GM20431 (cell line): Measurements from ENCODE around the gene CREG2.

Experiments
- in situ Hi-C: fragments of 300-500 bp; cut with MseI, MboI; formaldehyde crosslinking; loops from one replicate; pipeline ENCODE4 v1.15.0; 2020; ENCODE audit warnings: low sequenced_read_pairs; ENCODE audit not compliant: unreplicated experiment

The CREG2 gene, protein sequence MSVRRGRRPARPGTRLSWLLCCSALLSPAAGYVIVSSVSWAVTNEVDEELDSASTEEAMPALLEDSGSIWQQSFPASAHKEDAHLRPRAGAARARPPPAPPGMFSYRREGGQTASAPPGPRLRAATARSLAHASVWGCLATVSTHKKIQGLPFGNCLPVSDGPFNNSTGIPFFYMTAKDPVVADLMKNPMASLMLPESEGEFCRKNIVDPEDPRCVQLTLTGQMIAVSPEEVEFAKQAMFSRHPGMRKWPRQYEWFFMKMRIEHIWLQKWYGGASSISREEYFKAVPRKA

DNA sequence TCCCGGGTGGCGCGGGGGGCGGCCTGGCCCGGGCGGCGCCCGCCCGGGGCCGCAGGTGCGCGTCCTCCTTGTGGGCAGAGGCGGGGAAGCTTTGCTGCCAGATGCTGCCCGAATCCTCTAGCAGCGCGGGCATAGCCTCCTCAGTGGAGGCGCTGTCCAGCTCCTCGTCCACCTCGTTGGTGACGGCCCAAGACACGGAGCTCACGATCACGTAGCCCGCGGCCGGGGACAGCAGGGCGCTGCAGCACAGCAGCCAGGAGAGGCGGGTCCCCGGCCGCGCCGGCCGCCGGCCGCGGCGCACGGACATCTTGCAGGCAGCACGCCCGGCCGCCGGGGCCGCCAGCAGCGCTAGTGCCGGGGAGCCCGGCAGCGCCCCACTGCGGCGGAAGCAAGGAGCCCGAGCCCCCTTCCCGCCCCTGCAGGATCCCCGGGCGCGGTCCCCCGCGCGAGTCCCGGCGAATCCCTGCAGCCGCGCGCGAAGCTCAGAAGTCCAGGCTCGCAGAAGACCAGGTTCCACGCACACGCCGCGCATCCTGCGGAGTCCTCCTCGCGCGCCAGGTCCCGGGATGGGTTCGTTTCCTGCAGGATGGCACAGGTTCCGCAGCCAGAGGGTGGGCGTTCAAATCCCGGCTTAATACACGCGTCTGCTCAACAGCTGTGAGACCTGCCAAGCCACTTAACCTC lies at the start of gene CREG2:
Gene CREG2, minus strand, starts transcription at position 353 of the 684 bp plus-strand sequence. Its CDS starts 46 bp downstream, at position 307.
- in situ Hi-C loops = no loop called here

DNA sequence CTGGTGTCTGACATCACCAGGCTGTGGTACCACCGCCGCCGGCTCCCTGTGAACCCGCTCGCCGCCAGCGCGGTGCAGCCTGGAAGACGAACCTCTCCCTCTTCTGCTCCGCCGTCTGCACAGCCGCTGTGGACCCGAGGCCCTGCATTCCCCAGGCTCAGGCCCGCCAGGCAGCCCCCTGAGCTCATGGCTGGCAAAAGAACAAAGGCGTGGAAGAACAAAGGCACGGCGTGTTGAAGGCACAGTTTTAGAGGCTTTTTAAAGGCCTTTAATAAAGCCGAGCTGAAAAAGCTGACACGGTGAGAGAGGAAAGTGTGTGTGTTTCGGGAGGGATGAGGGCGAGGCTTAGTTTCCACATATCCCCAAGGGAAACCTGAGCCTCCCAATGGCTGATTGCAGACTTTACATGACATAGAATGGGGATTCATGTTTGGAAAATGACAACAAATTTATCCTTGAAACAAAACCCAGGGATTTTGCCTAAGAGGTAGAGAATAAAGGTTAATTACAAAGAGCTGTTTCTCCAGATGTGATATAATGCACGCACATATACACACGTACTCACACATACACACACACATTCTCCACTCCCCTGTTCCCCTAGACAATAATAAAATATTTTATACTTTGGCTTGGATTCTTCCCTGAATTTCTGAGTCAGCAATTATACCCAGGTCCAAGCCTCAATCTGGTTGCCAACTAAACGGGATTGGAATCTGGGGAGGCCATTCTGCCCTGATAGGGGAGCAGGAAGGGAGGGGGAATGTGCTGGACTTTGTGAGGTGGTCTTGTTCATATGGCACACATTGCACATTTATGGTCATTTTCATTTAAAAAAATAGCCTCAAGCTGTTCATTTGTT lies 47.9 kb upstream of the CREG2 start:
- in situ Hi-C loops = no loop called here

DNA sequence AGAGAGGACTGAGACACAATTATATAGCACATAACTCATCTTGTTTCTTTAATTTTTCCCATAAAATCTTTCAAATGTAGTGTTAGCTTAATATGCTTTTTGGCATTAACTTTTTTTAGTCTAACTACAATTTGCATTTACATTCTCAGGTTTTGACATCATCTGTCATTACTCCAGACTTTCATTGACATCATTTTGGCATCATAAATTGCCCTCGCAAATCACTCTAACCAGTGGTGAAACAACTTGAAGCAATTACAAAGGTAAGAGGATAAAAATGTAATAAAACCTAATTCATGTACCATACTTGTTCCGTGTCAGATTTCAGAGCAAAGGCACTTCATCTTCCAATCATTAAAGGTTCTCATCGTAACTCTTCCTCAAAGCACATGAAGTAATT lies 46.2 kb upstream of the CREG2 start:
- in situ Hi-C loops = no loop called here

DNA sequence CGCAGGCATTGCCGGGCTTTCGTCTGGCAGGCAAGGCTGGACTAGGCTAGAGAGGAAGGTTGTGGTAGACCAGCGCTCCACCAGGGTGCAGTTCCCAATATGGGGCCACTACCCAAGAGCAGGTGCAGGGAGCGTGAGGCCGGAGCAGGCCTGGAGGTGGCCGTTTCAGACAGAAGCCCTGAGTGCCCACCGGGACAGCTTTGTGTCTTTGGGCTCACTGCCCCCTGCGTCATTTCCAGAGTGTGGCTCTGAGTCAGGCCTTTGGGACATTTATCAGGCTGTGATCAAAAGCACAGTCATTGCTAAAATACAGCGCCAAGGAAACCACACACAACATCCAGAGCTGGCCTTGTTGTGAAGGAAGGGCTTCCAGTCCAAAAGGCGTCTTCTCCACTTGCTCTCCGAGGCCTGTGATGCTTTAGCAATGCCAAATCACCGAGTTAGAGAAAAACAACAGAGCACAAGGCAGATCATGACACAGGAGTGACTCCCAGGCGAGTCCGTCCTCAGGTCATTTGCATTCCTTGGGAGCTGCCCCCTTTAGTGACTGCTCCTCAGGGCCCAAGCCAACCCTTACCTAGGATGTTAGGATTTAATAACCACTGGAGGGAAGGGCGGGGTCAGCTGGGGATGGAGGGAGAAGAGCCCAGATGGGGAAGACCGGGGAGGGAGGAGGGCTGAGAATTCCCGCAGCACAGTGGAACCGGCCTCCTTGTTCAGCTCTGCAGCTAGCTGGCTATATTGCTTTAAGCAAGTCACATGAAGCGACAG lies 45.3 kb upstream of the CREG2 start:
- in situ Hi-C loops = no loop called here

DNA sequence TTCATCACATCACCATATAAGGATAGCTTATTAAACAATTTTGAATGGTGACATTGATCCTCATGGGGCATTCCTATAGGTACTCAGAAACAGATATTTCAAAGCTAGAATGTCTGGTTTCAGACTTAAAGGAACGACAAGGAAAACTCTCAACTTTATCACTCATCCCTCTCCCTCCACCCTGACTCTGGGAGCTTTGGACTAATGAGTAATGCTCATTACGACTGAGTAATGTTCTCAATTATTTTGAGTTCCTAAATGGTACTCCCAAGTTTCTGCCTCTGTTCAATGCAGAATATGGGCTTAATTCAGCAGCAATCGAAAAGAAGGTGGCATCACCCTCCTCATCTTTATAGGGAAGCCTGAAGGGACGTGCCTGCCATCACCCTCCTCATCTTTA lies 44.2 kb upstream of the CREG2 start:
- in situ Hi-C loops = no loop called here

DNA sequence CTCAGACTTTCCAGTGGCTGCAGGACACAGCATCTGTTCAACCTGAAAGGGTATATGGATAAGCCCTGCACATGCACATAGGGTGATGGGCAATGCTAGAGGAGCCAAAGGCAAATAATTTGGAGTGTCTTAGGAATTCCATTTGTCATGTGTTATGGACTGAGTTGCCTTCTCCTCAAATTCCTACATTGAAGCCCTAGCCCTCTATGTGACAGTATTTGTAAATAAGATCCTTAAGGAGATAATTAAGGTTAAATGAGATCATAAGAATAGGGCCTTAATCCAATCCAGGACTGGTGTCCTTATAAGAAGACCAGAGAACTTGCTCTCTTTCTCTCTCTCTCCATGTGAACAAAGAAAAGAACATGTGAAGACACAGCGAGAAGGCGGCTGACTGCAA lies 42.9 kb upstream of the CREG2 start:
- in situ Hi-C loops = no loop called here

DNA sequence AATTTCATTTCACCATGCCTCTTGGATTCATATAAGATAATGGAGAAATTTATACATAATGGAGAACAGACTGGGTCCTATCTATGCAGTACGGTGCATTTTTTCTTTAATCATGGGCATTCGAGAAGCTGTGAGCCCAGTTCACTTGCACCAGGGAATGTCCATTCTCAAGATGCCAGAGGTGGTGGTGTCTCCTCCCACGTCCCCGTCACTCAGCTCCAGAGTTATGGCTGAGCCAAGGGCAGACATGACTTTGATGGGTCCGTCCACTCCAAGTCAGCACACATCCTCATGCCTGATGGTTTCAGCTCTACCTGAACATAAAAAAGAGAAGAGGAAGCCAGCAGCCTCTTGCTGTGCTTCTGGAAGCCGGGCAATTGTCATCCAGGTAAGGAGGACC lies 42.1 kb upstream of the CREG2 start:
- in situ Hi-C loops = no loop called here

DNA sequence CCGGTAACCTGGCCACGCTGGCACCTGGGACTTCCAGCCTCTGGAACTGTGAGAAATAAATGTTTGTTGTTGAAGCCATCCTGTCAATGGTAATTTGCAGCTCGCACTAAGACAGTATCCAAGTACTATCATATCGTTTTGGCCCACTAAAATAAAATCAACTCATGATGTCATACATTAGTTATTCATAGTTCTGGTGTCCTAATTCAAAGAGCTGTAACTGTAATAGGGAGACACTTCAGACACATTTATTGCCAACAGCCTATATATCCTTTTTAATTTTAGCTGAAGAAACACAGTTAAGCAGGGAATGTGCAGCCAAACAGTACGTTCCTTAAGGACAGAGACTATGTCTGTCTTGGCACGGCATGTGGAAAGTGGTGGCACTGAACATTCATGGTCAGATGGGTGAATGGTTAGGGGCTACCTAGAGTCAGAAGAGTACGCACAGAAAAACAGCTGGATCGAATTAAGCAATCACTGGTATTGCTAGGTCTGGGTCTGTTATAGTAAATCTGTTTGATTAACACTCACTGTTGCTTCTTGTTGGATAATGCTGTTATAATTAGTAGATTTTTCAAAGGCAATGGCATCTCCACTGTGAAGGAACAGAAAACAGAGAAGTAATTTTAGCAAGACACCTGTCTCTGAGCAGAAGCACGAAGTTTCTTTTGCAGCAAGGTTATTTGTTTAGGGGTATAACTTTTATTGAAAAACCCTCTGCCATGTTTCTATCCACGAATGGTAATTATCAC lies 41.3 kb upstream of the CREG2 start:
- in situ Hi-C loops = no loop called here

DNA sequence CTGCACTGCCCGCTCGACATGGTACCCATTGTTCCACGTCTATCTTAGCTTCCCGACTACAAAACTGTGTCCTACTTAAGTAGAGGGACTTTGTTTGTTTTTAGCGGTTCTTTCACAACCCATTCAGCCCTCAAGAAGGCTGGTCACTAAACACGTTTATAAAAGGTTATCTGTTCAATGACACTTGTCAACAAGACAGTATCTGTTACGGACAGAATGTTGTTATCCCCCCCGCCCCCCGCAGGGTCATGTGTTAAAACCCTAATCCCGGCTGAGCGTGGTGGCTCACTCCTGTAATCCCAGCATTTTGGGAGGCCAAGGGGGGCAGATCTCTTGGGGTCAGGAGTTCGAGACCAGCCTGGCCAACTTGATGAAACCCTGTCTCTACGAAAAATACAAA lies 40.4 kb upstream of the CREG2 start:
- in situ Hi-C loops = no loop called here

DNA sequence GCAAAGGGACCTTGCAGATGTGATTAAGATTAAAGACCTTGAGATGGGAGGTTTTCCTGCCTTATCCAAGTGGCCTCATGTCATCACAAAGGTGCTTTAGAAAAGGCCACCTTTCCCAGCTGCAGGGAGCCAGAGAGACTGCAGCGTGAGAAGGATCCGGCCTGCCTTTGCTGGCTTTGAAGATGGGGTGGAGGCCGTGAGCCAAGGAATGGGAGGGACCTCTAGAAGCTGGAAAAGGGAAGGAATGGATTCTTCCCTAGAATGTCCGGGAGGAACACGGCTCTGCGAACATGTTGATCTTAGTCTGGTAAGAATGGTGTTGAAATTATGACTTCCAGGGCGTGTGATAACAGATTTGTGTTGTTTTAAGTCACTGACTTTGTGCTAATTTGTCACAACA lies 39.9 kb upstream of the CREG2 start:
- in situ Hi-C loops = no loop called here

DNA sequence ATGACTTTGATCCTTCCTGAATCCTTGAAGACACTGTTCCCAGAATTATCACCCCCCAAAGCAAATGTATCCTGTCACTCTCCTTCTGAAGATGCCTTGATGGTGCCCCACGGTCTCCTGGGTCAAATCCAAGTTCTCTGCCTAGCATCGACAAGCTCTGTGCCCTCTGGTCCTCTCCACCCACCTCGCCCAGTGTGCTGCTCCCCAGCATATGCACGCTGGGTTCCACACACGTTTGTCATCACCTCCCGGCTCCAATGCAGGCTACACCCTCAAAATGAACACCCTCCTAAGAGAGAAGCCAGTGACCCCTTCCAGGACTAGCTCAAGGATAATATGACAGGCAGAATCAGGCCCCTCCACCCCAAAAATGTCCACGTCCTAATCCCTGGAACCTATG lies 39.5 kb upstream of the CREG2 start:
- in situ Hi-C loops = no loop called here

DNA sequence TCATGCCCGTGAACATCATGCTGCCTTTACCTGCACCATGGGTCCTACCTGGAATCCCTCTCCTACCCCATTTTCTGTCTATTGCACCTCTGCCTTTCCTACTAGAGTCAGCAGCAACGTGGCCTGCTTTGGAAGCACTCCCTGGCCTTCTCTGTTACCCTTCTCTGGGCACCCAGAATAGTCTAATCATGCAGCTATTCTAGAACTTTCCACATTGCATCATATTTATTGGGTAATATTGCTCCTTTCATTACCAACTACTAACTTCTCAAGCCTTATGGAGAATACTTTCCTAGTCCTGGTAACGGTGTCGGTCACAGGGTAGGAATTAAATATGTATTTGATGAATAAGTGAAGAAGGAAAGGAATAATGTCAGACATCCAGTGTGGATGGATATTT lies 33.3 kb upstream of the CREG2 start:
- in situ Hi-C loops = loop anchor here (25.0 kb wide), 1 partner anchor 417 kb away; no protein-coding TSS in a partner anchor

DNA sequence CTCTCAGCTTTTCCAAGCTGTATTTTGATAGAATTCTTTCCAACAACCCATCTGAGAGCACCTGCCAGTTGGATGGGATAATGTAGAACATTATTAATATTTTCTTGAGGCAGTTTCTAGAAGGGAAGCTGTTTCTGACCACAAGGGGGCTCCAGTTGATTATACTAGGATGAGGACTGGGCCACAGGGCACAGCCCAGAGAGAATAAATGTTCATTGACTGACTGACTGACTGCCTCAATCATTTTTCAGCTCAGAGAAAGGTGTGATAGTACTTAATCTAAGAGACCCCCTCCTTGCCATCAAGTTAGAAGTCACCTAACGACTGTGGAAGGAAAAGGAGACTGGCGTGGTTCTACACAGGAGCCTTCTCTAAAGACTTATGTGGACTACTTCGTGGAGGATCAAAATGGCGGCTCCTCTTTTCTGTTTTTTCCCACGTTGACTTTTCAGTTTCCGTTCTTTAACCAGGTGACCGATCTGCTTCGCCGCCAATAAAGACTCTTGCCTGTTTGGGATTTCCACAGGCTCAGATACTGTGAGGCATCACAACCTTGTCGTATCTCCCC lies 31.9 kb upstream of the CREG2 start:
- in situ Hi-C loops = loop anchor here (25.0 kb wide), 1 partner anchor 418 kb away; no protein-coding TSS in a partner anchor

DNA sequence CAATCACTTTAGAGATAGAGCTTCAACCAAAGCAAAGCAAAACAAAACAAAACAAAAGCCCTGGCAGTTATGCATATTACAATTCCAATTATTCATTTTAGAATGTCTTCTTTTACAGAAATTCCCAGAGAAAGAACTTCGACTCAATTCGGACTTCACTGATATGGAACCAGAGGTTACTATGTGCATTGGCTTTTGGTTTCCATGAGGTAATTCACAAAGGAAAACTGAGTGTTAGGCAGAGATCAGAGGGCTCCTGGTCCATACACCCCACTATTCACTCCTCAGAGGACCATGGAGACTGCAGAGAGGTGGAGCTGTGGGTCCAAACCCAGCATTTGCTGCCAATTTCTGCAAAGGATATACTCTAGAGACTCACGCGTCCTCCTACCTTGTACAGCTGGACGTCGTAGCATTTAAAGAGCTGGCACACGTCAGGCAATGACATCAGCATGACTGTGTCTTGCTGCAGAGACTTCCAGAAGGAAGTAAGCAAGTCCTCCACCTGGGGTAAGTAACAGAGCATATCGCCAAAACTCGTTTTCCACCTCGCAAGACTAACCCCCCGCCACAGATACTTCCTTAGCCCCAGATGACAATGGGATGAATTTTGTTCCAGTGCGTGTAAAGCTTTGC lies 31.3 kb upstream of the CREG2 start:
- in situ Hi-C loops = loop anchor here (25.0 kb wide), 1 partner anchor 419 kb away; no protein-coding TSS in a partner anchor

DNA sequence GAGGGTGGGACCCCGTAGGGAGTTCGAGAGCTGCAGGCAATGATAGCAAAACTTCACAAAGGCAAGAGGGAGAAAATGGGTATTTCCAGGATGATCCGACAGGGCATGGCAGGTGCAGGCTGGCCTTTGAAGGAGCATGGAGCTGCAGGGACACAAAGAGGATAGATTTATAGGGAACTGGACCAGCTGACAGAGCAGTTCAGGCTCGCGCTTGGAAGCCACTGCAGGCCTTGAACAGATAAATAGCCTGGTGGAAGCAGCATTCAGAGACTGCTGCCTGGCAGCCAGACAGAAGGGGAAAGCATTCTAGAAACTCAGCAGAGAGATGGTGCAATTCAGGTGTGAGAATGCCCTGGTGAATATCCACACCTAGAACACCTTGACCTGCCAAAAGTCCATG lies 29.3 kb upstream of the CREG2 start:
- in situ Hi-C loops = loop anchor here (25.0 kb wide), 1 partner anchor 421 kb away; no protein-coding TSS in a partner anchor

DNA sequence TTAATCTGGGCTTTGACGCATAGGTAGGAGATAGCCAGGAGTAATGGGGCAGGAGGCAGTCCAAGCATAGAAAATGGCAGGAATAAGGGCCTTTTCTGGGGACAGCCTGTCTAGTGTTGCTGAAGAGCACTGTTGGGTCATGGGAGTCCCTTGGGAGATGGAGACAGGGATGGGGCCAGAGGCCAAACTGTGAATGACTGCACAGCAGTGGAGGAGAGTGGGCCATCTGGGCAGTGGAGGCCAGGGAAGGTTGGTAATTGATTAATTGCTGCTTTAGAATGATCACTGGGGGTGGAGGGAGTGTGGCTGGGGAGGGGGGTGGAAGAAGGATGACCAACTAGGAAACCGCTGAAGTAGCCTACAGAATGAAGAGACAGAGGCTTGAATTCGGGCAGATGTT lies 28.6 kb upstream of the CREG2 start:
- in situ Hi-C loops = loop anchor here (25.0 kb wide), 1 partner anchor 421 kb away; no protein-coding TSS in a partner anchor

DNA sequence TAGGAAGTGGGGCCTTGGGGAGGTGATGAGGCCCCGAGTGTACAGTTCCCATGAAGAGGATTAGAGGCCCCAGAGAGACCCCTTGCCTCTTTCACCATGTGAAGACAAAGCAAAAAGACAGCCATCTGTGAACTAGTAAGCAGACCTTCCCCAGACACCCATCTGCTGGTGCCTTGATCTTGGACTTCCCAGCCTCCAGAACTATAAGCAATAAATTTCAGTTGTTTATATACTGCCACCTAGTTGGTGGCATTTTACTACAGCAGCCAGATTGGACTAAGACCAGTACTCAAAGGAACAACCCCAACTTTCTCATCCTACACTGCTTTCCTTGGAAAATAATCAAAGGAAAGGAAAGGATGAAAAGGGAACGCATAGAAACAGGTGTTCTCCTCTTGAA lies 27.9 kb upstream of the CREG2 start:
- in situ Hi-C loops = loop anchor here (25.0 kb wide), 1 partner anchor 422 kb away; no protein-coding TSS in a partner anchor

DNA sequence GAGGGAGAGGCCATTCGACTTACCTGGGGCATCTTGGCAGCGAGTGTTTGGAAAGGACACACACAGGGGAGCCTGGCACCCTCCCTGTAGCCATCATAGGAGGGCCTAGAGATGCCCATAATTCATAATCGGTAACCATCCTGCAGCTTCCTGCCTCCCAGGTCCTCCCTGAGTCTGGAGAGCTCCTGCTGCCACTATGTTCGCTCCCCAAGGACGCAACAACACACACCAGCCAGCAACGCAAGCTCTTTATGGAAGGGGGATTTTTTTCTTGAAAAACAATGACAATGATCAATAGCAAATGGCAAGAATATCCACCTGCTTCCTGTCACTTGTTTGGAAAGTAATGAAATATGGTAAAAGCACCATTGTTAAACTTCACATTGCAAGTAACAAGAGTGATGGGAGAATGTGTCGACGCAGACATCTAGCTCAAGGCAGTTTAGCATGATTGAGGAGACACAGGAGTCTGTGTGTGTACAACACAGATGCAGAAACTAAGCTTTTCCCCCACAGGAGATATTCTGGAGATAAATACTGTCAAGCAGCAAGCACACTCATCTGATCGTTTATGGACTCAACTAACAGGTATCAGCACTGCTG lies 24.9 kb upstream of the CREG2 start:
- in situ Hi-C loops = loop anchor here (25.0 kb wide), 1 partner anchor 425 kb away; no protein-coding TSS in a partner anchor
